Skin of body (tissue), 2 donors: ENCODE data around the gene PER1. TPM values are rescaled to one million over a fixed set of nuclear protein-coding genes. Genes with fewer than 3 reads are reported as not detected.

Experiments used
- DNase-seq: peaks from one replicate; lab custom pipeline; 2025; lab: John Stamatoyannopoulos, UW
- total RNA-seq: library from RNA; depleted of rRNA; stranded (reverse); fragments of >200 nt; gene quantifications from one replicate; pipeline ENCODE4 v1.2.3, GENCODE V29; 2014

PER1 gene
- total RNA-seq, 1 donor from 2014 or later: 83.5 TPM

GRCh38 chr17:8167526-8167925 is 15.3 kb upstream of the PER1 start:
- no peak for DNase-seq

DNA sequence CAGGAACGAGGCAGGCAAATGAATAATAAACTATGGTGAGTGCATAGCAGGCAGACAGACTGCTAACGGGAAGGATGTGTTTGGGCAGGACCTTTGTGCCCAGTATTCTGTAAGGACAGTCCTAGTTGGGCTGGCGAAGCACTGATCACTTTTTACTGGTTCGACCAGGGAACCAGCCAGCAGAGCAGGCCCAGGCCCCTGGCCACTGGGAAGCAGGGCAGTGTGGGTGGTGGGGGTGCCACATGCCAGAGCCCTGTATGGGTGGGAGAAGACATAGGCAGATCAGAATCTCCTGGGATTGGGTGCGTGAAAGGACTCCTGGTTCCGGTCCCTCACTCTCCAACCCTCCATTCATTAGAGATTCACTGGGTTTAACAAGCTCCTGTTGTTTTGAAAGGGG is 14.5 kb upstream of the PER1 start:
- no peak for DNase-seq

- DNase-seq: no peak
These were observed 12.6 kb upstream of the PER1 start for GRCh38 chr17:8164815-8165131.

- DNase-seq: no peak
These were observed 12.0 kb upstream of the PER1 start for GRCh38 chr17:8163978-8164814.

DNA sequence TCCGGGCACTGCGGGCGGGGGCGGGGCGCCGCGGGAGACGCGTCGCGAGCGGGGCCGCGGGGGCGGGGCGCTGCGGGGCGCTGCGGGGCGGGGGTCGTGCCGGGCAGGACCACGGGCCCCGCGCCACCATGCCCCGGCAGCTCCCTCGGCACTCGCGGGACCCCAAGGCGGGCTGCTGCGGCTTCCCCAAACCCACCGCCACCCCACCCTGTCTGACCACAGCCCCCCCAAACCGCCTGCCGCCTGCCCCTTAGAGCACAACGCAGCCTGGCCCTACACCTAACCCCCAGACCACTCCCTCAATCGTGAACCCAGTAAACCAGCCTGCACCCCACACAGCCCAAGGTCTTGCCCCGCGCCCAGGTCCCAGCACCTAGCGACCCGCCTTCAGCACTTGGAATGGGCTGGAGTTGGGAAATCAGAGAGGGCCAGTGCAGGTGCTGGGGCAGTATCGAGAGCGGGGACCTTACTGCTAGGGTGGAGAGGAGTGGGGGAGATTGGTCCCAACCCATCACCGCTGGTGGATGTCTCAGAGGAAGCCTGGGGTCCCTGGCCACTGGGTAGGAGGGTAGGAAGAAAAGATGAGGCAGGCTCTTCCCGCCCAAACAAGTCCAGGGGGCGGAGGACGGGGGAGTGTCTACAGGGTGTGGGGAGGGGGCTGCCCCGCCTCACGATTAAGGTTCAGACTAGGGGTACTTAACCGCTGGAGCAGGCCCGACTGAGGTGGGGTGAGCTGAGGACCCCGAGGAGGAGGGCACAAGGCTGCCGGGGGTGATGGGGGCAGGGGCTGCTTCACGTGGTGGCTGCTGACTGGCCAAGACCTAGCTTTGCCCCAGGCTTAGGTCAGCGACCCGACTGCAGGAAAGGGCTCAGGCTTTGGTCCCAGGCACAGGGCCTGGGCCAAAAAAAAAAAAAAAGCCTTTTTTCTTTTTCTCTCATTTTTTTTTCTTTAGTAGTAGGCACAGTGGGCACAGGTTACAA is 11.1 kb upstream of the PER1 start:
- DNase-seq: peak; percentile 39

DNA sequence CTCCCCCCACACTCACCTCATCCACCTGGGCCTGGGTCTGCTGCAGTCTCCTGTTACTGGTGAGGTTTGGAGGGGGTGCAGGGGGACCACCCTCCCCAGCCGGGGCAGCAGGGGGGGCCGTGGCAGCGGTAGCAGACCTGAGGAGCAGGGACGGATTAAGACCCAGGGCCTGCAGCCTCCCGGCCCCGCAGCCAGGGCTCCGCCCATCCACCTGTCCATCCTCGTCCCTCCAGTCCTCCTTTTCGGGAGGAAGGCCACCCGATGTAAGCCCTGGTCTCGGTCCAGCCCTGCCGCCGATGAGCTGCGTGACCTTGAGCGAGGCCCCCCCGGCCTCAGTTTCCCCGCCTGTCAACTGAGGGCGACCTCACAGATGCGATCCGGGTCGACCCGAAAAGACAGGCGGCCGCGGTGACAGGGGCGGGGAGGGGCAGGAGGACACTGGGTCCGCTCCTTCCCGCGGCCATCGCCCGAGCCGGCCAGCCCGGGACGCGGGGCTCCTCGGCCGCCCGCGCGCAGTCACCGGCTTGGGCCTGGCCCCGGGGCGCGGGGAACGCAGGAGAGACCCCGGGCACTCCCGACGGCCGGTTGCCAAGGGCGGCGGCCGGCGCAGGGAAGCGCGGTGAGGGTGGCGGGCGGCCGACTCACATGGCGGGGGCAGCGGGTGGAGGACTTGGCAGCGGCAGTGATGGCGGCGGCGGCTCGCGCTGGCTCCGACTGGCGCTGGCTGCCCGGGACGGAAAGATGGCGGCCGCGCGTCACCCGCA is 10.2 kb upstream of the PER1 start, which contains the start of gene VAMP2:
TSS of gene VAMP2 (minus strand) at position 716 of the 764 bp plus-strand sequence. CDS start at position 647, 69 bp downstream.
- no peak for DNase-seq

GRCh38 chr17:8161289-8162232 is 9.4 kb upstream of the PER1 start:
- DNase-seq: no peak

DNA sequence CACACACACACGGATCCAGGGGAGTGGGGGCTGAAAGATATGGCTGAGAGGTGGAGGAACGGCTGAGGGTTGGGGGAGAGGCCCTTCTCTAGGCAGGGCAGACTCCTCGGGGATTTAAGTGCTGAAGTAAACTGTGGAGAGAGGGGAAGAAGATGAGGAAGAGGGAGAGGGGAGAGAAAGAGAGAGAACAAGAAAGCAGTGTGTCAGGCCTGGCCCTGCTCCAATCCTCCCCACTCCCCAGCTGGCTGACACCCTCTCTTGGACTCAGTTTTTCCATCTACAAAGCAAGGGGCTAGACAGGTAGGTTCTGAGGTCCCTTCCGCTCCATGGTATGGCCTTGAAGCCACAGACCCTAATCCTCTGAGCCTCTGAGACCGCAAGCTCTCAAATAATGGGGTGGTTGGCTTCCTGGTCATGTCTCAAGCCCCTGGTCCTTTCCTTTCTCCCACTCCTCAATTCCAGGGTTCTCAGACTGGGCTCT is 8.6 kb upstream of the PER1 start:
- DNase-seq: no peak

GRCh38 chr17:8160224-8160577 is 8.0 kb upstream of the PER1 start:
- DNase-seq: no peak

GRCh38 chr17:8159459-8160223 is 7.4 kb upstream of the PER1 start:
- DNase-seq: no peak

GRCh38 chr17:8159032-8159400 is 6.8 kb upstream of the PER1 start:
- DNase-seq: no peak

- peak; percentile 73 for DNase-seq
These were observed 6.2 kb upstream of the PER1 start for GRCh38 chr17:8158267-8159031.

- DNase-seq: peak; percentile 100
These were observed 4.2 kb upstream of the PER1 start for GRCh38 chr17:8156246-8156992.

DNA sequence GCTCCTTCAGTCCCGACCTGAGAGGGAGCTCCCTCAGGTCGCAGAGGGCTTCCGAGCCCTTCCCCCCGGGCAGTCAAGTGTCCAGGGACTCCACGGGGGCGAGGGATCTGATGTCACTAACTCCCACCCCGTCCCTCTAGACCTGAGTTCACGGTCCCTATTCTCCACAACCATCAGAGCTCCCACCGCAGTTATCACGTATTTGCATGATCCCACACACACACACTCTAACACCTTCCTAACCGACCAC is 3.7 kb upstream of the PER1 start:
- no peak for DNase-seq

DNA sequence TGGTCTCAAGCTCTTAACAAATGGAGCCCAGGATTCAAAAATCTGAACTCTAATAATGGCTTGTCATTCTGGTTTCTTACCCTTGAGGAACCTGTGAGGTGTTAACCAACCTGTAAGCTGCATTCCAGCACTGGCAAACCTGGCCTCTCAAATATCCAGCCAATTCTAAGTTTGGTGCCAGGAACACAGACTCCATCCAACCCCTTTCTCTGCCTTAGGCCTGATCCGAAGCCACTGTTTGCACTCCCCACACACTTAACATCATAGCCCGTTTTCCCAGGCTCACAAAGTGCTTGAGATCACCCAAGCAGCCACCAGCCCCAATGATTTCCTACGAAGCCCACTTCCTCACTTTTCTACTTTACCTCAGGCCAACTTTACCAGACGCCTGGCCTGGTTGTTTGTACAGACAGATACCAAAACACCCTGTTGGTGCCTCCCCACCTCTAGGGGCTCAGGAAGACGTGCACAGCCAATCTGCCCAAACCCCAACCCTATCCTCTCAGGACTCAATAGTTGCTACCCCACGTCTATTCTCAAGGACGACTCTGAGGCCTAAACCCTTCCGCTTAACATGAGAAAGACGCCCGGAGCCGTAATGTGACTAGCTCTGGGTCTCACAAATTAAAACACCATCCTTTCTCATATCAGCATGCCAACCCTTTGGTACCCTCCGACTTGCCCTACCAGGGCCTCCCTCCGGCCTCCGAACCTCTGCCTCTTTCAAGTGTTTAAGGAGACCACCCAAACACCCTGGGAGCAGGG is 3.2 kb upstream of the PER1 start:
- no peak for DNase-seq

GRCh38 chr17:8154608-8155155 is 2.5 kb upstream of the PER1 start:
- DNase-seq: no peak

DNA sequence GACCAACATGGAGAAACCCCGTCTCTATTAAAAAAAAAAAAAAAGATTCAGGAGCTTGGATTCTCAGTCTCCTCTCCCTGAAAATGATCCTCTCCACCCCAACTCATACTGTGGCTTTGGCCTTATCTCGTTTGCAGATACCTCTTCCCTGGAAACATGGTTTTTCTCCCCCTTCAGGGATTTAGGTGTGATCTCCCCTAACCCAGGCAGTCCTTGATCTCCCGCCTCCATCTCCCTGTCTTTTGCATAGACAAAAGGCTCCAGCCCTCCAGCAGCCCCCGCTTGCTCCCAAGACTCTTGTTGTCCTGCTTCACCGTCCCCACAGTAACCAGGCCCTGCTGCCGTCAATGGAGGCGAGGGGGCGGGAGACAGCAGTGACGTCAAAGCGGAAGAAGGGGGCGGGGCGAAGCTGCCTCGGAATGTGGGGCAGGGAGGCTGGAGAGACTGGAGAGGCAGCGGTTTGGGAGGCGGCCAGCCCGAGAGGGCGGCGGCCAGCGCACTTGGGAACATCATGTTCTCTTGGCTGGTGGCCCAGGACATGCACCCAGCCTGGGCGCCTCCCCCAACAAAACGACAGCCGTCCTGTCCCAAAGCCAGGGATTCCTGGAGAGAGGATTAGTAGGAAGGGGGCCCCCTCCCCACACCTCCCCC is 1.9 kb upstream of the PER1 start:
- peak; percentile 99 for DNase-seq
